Activated naive CD4-positive, alpha-beta T cell treated with anti-CD3 and anti-CD28 coated beads, Interleukin-2, amount 10 ng/mL, durations not matched to agents 7 days and 5 days (primary cell): ENCODE measurements around the gene ATG2A.

Experiments
- CTCF ChIA-PET: fragments of 350-600 bp; sonication (Branson Sonifier 250); formaldehyde crosslinking; loops from one replicate; lab custom pipeline; 2021; ENCODE audit warnings: antibody characterized with exemption; lab: Charles Lee
- DNase-seq: peaks from one replicate; pipeline ENCODE4 v3.0.0-alpha.2; 2020
- H3K27ac Mint-ChIP-seq: one replicate; pipeline ENCODE4 v1.8.0; 2021; ENCODE audit warnings: mild to moderate bottlenecking, moderate library complexity, mixed read lengths
- H3K27me3 Mint-ChIP-seq: one replicate; pipeline ENCODE4 v1.8.0; 2021; ENCODE audit warnings: mild to moderate bottlenecking, mixed read lengths
- H3K36me3 Mint-ChIP-seq: one replicate; pipeline ENCODE4 v1.8.0; 2021; ENCODE audit warnings: mixed read lengths
- H3K4me1 Mint-ChIP-seq: one replicate; pipeline ENCODE4 v1.8.0; 2021; ENCODE audit warnings: mixed read lengths
- H3K4me3 Mint-ChIP-seq: one replicate; pipeline ENCODE4 v1.8.0; 2021; ENCODE audit warnings: mild to moderate bottlenecking, moderate library complexity, mixed read lengths
- H3K9me3 Mint-ChIP-seq: one replicate; pipeline ENCODE4 v1.8.0; 2021; ENCODE audit warnings: mixed read lengths

The ATG2A gene

GRCh38 chr11:64916775-64917662, at the start of gene ATG2A:
Gene ATG2A, minus strand, starts transcription at chr11:64917209. Its CDS starts 74 bp downstream, at chr11:64917135.
- peak; percentile 99 for DNase-seq
- H3K36me3 Mint-ChIP-seq = peaks cover 7% of the 10 kb centered on the region
- H3K9me3 Mint-ChIP-seq = no peaks in the 10 kb centered on the region
- CTCF ChIA-PET = interaction anchor here (1.0 to 1.3 kb wide), 2 partner anchors 11 to 78 kb away, joined by 3 read pairs; no protein-coding TSS in a partner anchor
- H3K27me3 Mint-ChIP-seq = no peaks in the 10 kb centered on the region
- H3K4me3 Mint-ChIP-seq = peak within 1 kb of the TSS; percentile 91
- H3K4me1 Mint-ChIP-seq = peaks cover 33% of the 10 kb centered on the region
- peak within 1 kb of the TSS; percentile 99 for H3K27ac Mint-ChIP-seq

GRCh38 chr11:64963072-64963631, 46.1 kb upstream of the ATG2A start:
- Mint-ChIP-seq H3K4me1 (peaks cover 11% of the 10 kb centered on the region), H3K36me3 (no peaks in the 10 kb centered on the region), H3K9me3 (no peaks in the 10 kb centered on the region), H3K27ac (no peak overlapping the region), H3K27me3 (peaks cover 15% of the 10 kb centered on the region), H3K4me3 (no peak overlapping the region)
- CTCF ChIA-PET = no interaction called here
- no peak for DNase-seq

- peaks cover 16% of the 10 kb centered on the region for H3K27me3 Mint-ChIP-seq
- H3K4me1 Mint-ChIP-seq = peaks cover 7% of the 10 kb centered on the region
- no peaks in the 10 kb centered on the region for H3K36me3 Mint-ChIP-seq
- no peak overlapping the region for H3K27ac Mint-ChIP-seq
- no peak for DNase-seq
- no peaks in the 10 kb centered on the region for H3K9me3 Mint-ChIP-seq
- H3K4me3 Mint-ChIP-seq = no peak overlapping the region
- CTCF ChIA-PET = no interaction called here
Measured at GRCh38 chr11:64960719-64961118, 43.7 kb upstream of the ATG2A start.

- Mint-ChIP-seq H3K4me1 (no peaks in the 10 kb centered on the region), H3K27ac (no peak overlapping the region), H3K36me3 (no peaks in the 10 kb centered on the region), H3K9me3 (no peaks in the 10 kb centered on the region), H3K27me3 (peaks cover 16% of the 10 kb centered on the region), H3K4me3 (no peak overlapping the region)
- no peak for DNase-seq
- CTCF ChIA-PET = no interaction called here
Measured at GRCh38 chr11:64959498-64959897, 42.5 kb upstream of the ATG2A start.

GRCh38 chr11:64954201-64954600, 37.2 kb upstream of the ATG2A start:
- Mint-ChIP-seq H3K4me1 (no peaks in the 10 kb centered on the region), H3K27ac (no peak overlapping the region), H3K9me3 (no peaks in the 10 kb centered on the region), H3K4me3 (no peak overlapping the region), H3K27me3 (peaks cover 23% of the 10 kb centered on the region), H3K36me3 (no peaks in the 10 kb centered on the region)
- no peak for DNase-seq
- CTCF ChIA-PET = no interaction called here

- Mint-ChIP-seq H3K9me3 (no peaks in the 10 kb centered on the region), H3K4me1 (no peaks in the 10 kb centered on the region), H3K27ac (no peak overlapping the region), H3K36me3 (no peaks in the 10 kb centered on the region), H3K27me3 (peaks cover 29% of the 10 kb centered on the region), H3K4me3 (no peak overlapping the region)
- DNase-seq = no peak
- CTCF ChIA-PET = no interaction called here
Measured at GRCh38 chr11:64951529-64951928, 34.5 kb upstream of the ATG2A start.

- DNase-seq = no peak
- H3K27ac Mint-ChIP-seq = no peak overlapping the region
- peaks cover 46% of the 10 kb centered on the region for H3K27me3 Mint-ChIP-seq
- H3K36me3 Mint-ChIP-seq = no peaks in the 10 kb centered on the region
- no peaks in the 10 kb centered on the region for H3K9me3 Mint-ChIP-seq
- H3K4me3 Mint-ChIP-seq = no peak overlapping the region
- no peaks in the 10 kb centered on the region for H3K4me1 Mint-ChIP-seq
- CTCF ChIA-PET = no interaction called here
Measured at GRCh38 chr11:64947208-64947814, 30.3 kb upstream of the ATG2A start.

- Mint-ChIP-seq H3K4me3 (no peak overlapping the region), H3K27ac (no peak overlapping the region), H3K9me3 (no peaks in the 10 kb centered on the region), H3K4me1 (no peaks in the 10 kb centered on the region), H3K36me3 (peaks cover 5% of the 10 kb centered on the region), H3K27me3 (peaks cover 20% of the 10 kb centered on the region)
- CTCF ChIA-PET = no interaction called here
- DNase-seq = no peak
Measured at GRCh38 chr11:64936539-64936938, 19.5 kb upstream of the ATG2A start.

GRCh38 chr11:64935359-64936081, 18.5 kb upstream of the ATG2A start, which contains the start of gene GPHA2:
Gene GPHA2, minus strand, starts transcription at chr11:64935893. Its CDS starts 433 bp downstream, at chr11:64935460.
- Mint-ChIP-seq H3K9me3 (no peaks in the 10 kb centered on the region), H3K27ac (no peak within 1 kb of the TSS), H3K36me3 (peaks cover 11% of the 10 kb centered on the region), H3K27me3 (peaks cover 19% of the 10 kb centered on the region), H3K4me1 (no peaks in the 10 kb centered on the region), H3K4me3 (no peak within 1 kb of the TSS)
- CTCF ChIA-PET = interaction anchor here (1.4 kb wide), 1 partner anchor 17 kb away, joined by 4 read pairs; no protein-coding TSS in a partner anchor
- DNase-seq = no peak

GRCh38 chr11:64934682-64935358, 17.8 kb upstream of the ATG2A start:
- H3K4me3 Mint-ChIP-seq = no peak overlapping the region
- peaks cover 19% of the 10 kb centered on the region for H3K27me3 Mint-ChIP-seq
- H3K27ac Mint-ChIP-seq = no peak overlapping the region
- no peak for DNase-seq
- CTCF ChIA-PET = interaction anchor here (1.4 kb wide), 1 partner anchor 18 kb away, joined by 4 read pairs; no protein-coding TSS in a partner anchor
- no peaks in the 10 kb centered on the region for H3K4me1 Mint-ChIP-seq
- H3K36me3 Mint-ChIP-seq = peaks cover 13% of the 10 kb centered on the region
- H3K9me3 Mint-ChIP-seq = no peaks in the 10 kb centered on the region

- Mint-ChIP-seq H3K9me3 (no peaks in the 10 kb centered on the region), H3K27ac (no peak overlapping the region), H3K27me3 (peaks cover 13% of the 10 kb centered on the region), H3K4me3 (no peak overlapping the region), H3K4me1 (no peaks in the 10 kb centered on the region), H3K36me3 (peaks cover 13% of the 10 kb centered on the region)
- DNase-seq = no peak
- CTCF ChIA-PET = interaction anchor here (1.4 kb wide), 1 partner anchor 19 kb away, joined by 4 read pairs; no protein-coding TSS in a partner anchor
Measured at GRCh38 chr11:64933935-64934681, 17.1 kb upstream of the ATG2A start.

- Mint-ChIP-seq H3K4me3 (no peak overlapping the region), H3K27ac (no peak overlapping the region), H3K27me3 (peaks cover 7% of the 10 kb centered on the region), H3K36me3 (peaks cover 13% of the 10 kb centered on the region), H3K9me3 (no peaks in the 10 kb centered on the region), H3K4me1 (no peaks in the 10 kb centered on the region)
- no peak for DNase-seq
- CTCF ChIA-PET = no interaction called here
Measured at GRCh38 chr11:64933213-64933934, 16.4 kb upstream of the ATG2A start.
